Measurements from ENCODE around the gene CLCN6. TPM values are rescaled to one million over a fixed set of nuclear protein-coding genes. Genes with fewer than 3 reads are reported as not detected.

The CLCN6 gene
- total and polyA plus RNA-seq, 10 of the 15 experiments (the other 5 are each of a cell fraction or from before 2014, with no cell fraction given), result 2.2 to 20.9 (median 10.2) TPM

GRCh38 chr1:11868331-11868980 lies 62.5 kb downstream of the CLCN6 start (continued):
- TF ChIP-seq, protein P1, sequence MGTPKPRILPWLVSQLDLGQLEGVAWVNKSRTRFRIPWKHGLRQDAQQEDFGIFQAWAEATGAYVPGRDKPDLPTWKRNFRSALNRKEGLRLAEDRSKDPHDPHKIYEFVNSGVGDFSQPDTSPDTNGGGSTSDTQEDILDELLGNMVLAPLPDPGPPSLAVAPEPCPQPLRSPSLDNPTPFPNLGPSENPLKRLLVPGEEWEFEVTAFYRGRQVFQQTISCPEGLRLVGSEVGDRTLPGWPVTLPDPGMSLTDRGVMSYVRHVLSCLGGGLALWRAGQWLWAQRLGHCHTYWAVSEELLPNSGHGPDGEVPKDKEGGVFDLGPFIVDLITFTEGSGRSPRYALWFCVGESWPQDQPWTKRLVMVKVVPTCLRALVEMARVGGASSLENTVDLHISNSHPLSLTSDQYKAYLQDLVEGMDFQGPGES (IDR thresholded peaks at IDR 0.05), result no peak
- TF ChIP-seq EP300 (IDR thresholded peaks at IDR 0.05; ENCODE audit: borderline replicate concordance in 1 of 2, control insufficient read depth in 1 of 2, low read depth in 2 of 2, low read length in 2 of 2), result no peak
- TF ChIP-seq, protein P2, sequence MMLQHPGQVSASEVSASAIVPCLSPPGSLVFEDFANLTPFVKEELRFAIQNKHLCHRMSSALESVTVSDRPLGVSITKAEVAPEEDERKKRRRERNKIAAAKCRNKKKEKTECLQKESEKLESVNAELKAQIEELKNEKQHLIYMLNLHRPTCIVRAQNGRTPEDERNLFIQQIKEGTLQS (IDR thresholded peaks at IDR 0.05; ENCODE audit: borderline replicate concordance, extremely low read depth, low read depth, low read length), result no peak
- no peak for TF ChIP-seq LARP7 (IDR thresholded peaks at IDR 0.05)

DNA sequence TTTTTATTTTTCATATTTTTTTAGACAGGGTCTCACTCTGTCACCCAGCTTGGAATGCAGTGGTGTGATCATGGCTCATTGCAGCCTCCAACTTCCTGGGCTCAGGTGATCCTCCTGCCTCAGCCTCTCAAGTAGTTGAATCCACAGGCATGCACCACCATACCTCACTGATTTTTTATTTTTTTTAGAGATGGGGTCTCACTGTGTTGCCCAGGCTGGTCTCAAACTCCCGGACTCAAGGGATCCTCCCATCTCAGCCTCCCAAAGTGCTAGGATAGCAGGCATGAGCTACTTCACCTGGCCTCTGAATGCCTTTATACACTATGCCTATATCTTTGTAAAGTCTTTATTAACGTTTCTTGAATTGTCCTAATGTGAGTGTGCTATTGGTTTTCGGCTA lies 63.1 kb downstream of the CLCN6 start:
- 7% methylated on average over 3 of the region's 3 CpGs for WGBS (ENCODE audit: insufficient coverage, insufficient replicate concordance, low lambda C conversion rate, missing lambda C conversion rate)

More for the DNA sequence above, 63.1 kb downstream of the CLCN6 start:
- DNase-seq (ENCODE audit: low read depth, low spot score) (no peak), FAIRE-seq (no peak), ATAC-seq (no peak)
- ChIA-PET SMC1A (ENCODE audit: uncharacterized antibody, unreplicated experiment) (no interaction called here), RAD21 (ENCODE audit: unreplicated experiment) (no interaction called here), POLR2A (no interaction called here), CTCF (interaction anchor here (1.5 to 1.6 kb wide), 2 partner anchors 27 to 31 kb away, joined by 3 to 4 read pairs; no protein-coding TSS in a partner anchor)
- H3K27me3 ChIP-seq (replicated peaks in 1 of 2; ENCODE audit: control insufficient read depth in 2 of 2, insufficient read depth in 2 of 2, low read length in 1 of 2), result peaks cover 0 to 1% of the 10 kb centered on the region in 2 experiments; a peak in 1 of 4 replicates
- no peaks in the 10 kb centered on the region for H3K4me1 ChIP-seq (ENCODE audit: control insufficient read depth, insufficient read depth, low read length)
- no peak overlapping the region for H3K4me3 ChIP-seq
- intact Hi-C loops (cut with micrococcal nuclease; ENCODE audit: unreplicated experiment), result no loop called here
- H4K20me1 ChIP-seq (ENCODE audit: control insufficient read depth, insufficient read depth), result no peaks in the 10 kb centered on the region
- H3K9me3 ChIP-seq (replicated peaks; ENCODE audit: control insufficient read depth, insufficient read depth, low read length), result no peaks in the 10 kb centered on the region
- in situ Hi-C loops (cut with MboI), result no loop called here
- H3K36me3 ChIP-seq (ENCODE audit: control insufficient read depth in 2 of 2, insufficient read depth in 2 of 2, low read length in 1 of 2), result no peaks in the 10 kb centered on the region
- H3K79me2 ChIP-seq (ENCODE audit: control insufficient read depth, insufficient read depth, low read length), result no peaks in the 10 kb centered on the region
- no TSS peak for BruUV-seq (replicated peaks)
- no peak overlapping the region for H2AFZ ChIP-seq (ENCODE audit: control insufficient read depth, low read depth, low read length)
- TF ChIP-seq MEF2B (IDR thresholded peaks at IDR 0.05; ENCODE audit: partially characterized antibody, poor library complexity, severe bottlenecking) (no peak), TBL1XR1 (IDR thresholded peaks at IDR 0.05; ENCODE audit: low read depth, low read length) (no peak), ZNF622 (IDR thresholded peaks at IDR 0.05) (no peak)
- no peak overlapping the region for H3K9ac ChIP-seq (ENCODE audit: control insufficient read depth, insufficient read depth, low read length)
- no peak overlapping the region for H3K4me2 ChIP-seq (ENCODE audit: control insufficient read depth, insufficient read depth)
- no peak overlapping the region for H3K27ac ChIP-seq (ENCODE audit: control insufficient read depth, insufficient read depth)
